Activated CD4-positive, alpha-beta T cell treated with anti-CD3 and anti-CD28 coated beads for 48 hours (primary cell): ENCODE measurements around the gene TP53.

Experiments
- DNase-seq: peaks from one replicate; pipeline ENCODE4 v3.0.0-alpha.2; 2020

TP53 gene

DNA sequence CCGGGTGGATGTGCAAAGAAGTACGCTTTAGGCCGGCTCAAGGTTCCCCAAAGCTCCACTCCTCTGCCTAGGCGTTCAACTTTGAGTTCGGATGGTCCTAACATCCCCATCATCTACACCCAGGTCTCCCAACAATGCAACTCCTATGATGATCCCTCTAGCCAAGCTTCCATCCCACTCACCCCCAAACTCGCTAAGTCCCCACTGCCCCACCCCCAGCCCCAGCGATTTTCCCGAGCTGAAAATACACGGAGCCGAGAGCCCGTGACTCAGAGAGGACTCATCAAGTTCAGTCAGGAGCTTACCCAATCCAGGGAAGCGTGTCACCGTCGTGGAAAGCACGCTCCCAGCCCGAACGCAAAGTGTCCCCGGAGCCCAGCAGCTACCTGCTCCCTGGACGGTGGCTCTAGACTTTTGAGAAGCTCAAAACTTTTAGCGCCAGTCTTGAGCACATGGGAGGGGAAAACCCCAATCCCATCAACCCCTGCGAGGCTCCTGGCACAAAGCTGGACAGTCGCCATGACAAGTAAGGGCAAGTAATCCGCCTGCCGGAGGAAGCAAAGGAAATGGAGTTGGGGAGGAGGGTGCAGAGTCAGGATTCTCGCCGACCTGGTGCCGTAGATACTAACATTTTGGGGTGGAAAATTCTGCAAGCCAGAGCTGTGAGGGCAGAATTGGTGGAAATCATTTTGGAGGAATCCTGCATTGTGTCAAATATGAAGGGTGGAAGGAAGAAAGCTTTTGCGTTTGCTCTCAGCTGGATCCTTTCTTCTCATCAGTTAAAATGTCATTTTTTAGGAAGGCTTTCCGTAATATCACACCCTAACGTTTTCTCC lies at the start of gene TP53:
TP53 (minus strand) TSS at position 419 of the 836 bp plus-strand sequence. CDS start 10,896 bp downstream, outside the sequence.
- DNase-seq = peak; percentile 92

DNA sequence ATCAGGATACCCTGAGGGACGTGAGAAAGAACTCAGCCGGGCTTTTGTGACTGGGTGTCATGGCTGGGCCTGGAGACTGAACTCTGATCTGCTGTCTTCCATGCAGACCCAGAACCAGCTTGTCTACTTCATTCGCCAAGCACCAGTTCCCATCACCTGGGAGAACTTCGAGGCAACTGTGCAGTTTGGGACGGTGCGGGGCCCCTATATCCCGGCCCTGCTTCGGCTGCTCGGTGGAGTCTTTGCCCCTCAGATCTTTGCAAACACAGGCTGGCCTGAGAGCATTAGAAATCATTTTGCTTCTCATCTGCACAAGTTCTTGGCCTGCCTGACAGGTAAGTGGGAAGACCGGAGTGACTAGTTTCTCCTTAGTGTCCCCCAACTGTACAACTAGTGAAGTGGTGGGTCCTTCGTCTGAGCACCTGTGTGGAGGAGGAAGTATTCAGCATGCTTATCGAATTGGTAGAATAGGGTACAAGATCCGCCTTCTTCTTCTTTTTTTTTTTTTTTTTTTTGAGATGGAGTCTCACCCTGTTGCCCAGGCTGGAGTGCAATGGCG lies 45.8 kb upstream of the TP53 start:
- DNase-seq = no peak

DNA sequence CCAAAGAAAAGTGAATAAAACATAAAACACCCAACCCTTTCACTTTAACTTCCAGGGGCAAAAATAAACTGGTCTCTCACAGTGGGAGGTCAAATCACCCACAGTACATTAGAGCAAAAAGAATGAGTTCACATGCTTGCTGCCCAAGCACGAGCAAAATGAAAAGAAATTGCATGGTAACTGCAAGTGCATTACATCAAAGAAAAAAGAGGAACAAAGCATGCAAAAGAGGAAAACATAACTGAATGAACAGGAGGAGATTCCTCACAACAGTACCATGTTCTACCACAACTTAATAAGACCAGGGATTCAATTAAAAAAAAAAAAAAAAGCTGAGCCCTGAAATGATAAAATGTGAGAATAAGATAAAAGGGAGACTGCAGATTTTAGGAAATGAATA lies 42.5 kb upstream of the TP53 start:
- no peak for DNase-seq

- no peak for DNase-seq
Observed at GRCh38 chr17:7727886-7728285, 40.6 kb upstream of the TP53 start.

GRCh38 chr17:7721612-7722011 lies 34.3 kb upstream of the TP53 start:
- no peak for DNase-seq

GRCh38 chr17:7720125-7720524 lies 32.8 kb upstream of the TP53 start:
- no peak for DNase-seq

DNA sequence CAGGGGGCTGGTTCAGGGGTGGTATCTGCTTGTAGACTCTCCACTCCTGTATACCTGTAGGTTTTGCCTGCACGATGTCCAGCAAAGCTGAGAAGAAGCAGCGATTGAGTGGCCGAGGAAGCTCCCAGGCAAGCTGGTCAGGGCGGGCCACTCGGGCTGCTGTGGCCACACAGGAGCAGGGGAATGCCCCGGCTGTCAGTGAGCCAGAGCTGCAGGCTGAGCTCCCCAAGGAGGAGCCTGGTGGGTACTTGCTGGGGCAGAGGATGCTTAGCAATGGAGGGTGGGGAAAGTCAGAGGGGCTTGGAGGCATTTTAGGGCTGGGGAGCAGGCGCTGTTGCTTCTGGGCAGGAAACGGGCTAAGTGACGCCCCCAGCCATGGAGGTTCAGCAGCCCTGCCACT lies 32.4 kb upstream of the TP53 start:
- DNase-seq = no peak

GRCh38 chr17:7717756-7718350 lies 30.6 kb upstream of the TP53 start:
- peak; percentile 45 for DNase-seq

- peak; percentile 61 for DNase-seq
Observed at GRCh38 chr17:7716901-7717755, 29.8 kb upstream of the TP53 start, which contains the start of gene DNAH2. Gene DNAH2, plus strand, starts transcription at chr17:7717744. Its CDS starts 1,991 bp downstream, at chr17:7719735.

GRCh38 chr17:7715936-7716886 lies 28.9 kb upstream of the TP53 start:
- no peak for DNase-seq

- DNase-seq = no peak
Observed at GRCh38 chr17:7714721-7715594, 27.7 kb upstream of the TP53 start.

GRCh38 chr17:7713782-7714181 lies 26.5 kb upstream of the TP53 start:
- DNase-seq = no peak

DNA sequence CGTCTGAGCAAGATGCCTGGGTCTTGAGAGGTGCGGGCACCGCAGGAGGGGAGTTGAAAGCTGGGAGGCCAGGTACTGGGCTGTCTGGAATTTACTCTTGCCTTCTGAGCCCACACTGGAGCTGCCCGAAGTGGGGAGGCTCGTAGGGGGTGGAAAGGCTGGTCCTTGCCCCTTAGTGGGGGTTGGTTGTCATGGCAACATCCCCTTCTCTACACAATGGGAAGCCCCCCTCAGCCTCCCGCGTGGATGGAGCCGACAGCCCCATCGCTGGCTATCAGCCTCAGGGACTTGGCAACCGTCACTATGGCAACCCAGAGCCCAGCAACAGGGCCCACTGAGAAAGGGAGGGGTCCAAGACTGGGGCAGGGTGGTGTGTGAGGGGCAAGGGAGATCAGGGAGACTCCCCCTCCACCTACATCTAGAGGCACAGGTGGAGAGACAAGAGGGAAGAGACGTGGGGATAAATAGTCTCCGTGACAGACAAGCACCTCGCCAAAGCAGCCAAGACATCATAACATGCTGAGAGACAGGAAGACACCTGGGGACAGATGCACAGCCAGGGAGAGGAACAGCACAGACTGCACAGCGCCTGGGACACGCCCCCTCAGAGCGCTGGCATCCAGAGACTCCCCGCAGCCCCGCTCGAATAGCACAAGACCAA lies 25.0 kb upstream of the TP53 start:
- DNase-seq = no peak

GRCh38 chr17:7711051-7711755 lies 23.9 kb upstream of the TP53 start:
- peak; percentile 40 for DNase-seq

DNA sequence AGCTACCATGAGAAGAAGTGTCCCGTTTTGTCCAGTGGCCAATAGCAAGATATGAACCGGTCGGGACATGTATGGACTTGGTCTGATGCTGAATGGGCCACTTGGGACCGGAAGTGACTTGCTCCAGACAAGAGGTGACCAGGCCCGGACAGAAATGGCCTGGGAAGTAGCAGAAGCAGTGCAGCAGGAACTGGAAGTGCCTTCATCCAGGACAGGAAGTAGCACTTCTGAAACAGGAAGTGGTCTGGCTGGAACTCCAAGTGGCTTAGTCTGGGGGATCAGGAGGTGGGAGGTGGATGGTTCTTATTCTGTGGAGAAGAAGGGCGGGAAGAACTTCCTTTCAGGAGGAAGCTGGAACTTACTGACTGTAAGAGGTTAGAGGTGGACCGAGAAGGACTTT lies 23.0 kb upstream of the TP53 start:
- no peak for DNase-seq

- DNase-seq = no peak
Observed at GRCh38 chr17:7709031-7709430, 21.7 kb upstream of the TP53 start.

- DNase-seq = no peak
Observed at GRCh38 chr17:7707858-7708750, 20.8 kb upstream of the TP53 start.

- DNase-seq = no peak
Observed at GRCh38 chr17:7707446-7707845, 20.2 kb upstream of the TP53 start.
